ENCODE data around the gene GDPD5. TPM values are rescaled to one million over a fixed set of nuclear protein-coding genes. Genes with fewer than 3 reads are reported as not detected.

GDPD5 gene
- total and polyA plus RNA-seq, 9 of the 15 experiments (the other 6 are each of a cell fraction or from before 2014, with no cell fraction given) = 0.32 to 27.3 (median 8.0) TPM

GRCh38 chr11:75413864-75414263 lies 111.9 kb downstream of the GDPD5 start:
- H3K27me3 ChIP-seq (ENCODE audit: control insufficient read depth in 2 of 2, insufficient read depth in 2 of 2, low read length in 2 of 2) = no peaks in the 10 kb centered on the region
- ChIA-PET POLR2A (interaction anchor here (0.6 to 5.9 kb wide), 5 partner anchors 8 to 1103 kb away, joined by 3 to 33 read pairs (median 4); partner anchors contain the start of gene RPS3), CTCF (ENCODE audit: low intra/inter-chr PET ratio) (no interaction called here)
- TF ChIP-seq CREM (IDR thresholded peaks at IDR 0.05; ENCODE audit: low read depth) (no peak), JUNB (CRISPR knock-in tag; conservative IDR thresholded peaks at IDR 0.05) (no peak), CXXC5 (CRISPR knock-in tag; IDR thresholded peaks at IDR 0.05) (no peak), IFI16 (CRISPR knock-in tag; IDR thresholded peaks at IDR 0.05) (no peak), ZNF124 (CRISPR knock-in tag; IDR thresholded peaks at IDR 0.05) (no peak), ETS2 (tag; IDR thresholded peaks at IDR 0.05; ENCODE audit: borderline replicate concordance, poor library complexity, severe bottlenecking) (no peak), CCNT2 (IDR thresholded peaks at IDR 0.05; ENCODE audit: borderline replicate concordance, extremely low read depth, insufficient read length, low read depth, low read length) (no peak), ZBTB49 (CRISPR knock-in tag; IDR thresholded peaks at IDR 0.05; ENCODE audit: borderline replicate concordance) (no peak), NR3C1 (CRISPR knock-in tag; IDR thresholded peaks at IDR 0.05) (no peak), ZNF146 (CRISPR knock-in tag; IDR thresholded peaks at IDR 0.05; ENCODE audit: unreplicated experiment) (no peak), CSDE1 (IDR thresholded peaks at IDR 0.05) (no peak)
- TF ChIP-seq, protein P1, sequence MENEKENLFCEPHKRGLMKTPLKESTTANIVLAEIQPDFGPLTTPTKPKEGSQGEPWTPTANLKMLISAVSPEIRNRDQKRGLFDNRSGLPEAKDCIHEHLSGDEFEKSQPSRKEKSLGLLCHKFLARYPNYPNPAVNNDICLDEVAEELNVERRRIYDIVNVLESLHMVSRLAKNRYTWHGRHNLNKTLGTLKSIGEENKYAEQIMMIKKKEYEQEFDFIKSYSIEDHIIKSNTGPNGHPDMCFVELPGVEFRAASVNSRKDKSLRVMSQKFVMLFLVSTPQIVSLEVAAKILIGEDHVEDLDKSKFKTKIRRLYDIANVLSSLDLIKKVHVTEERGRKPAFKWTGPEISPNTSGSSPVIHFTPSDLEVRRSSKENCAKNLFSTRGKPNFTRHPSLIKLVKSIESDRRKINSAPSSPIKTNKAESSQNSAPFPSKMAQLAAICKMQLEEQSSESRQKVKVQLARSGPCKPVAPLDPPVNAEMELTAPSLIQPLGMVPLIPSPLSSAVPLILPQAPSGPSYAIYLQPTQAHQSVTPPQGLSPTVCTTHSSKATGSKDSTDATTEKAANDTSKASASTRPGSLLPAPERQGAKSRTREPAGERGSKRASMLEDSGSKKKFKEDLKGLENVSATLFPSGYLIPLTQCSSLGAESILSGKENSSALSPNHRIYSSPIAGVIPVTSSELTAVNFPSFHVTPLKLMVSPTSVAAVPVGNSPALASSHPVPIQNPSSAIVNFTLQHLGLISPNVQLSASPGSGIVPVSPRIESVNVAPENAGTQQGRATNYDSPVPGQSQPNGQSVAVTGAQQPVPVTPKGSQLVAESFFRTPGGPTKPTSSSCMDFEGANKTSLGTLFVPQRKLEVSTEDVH (IDR thresholded peaks at IDR 0.05; ENCODE audit: low read depth, partially characterized antibody) = no peak
- no peaks in the 10 kb centered on the region for H3K79me2 ChIP-seq (ENCODE audit: control insufficient read depth, insufficient read depth, low read length)
- no peak for FAIRE-seq
- H4K20me1 ChIP-seq (replicated peaks; ENCODE audit: control insufficient read depth, insufficient read depth, low read length) = peaks cover 3% of the 10 kb centered on the region; the same call in 1 of the 2 replicates
- DNase-seq (ENCODE audit: extremely low read depth in 1 of 4, low spot score in 3 of 4) = no peak
- H3K9ac ChIP-seq (ENCODE audit: insufficient read depth in 1 of 2, low read depth in 2 of 2, low read length in 2 of 2) = no peak overlapping the region
- H3K27ac ChIP-seq (ENCODE audit: extremely low read depth, low read depth, low read length) = no peak overlapping the region
- in situ Hi-C loops (cut with MboI) = no loop called here
- no peak overlapping the region for H3K4me3 ChIP-seq
- no TSS peak for BruUV-seq (replicated peaks)
- H3K4me1 ChIP-seq (replicated peaks in 1 of 2; ENCODE audit: control insufficient read depth in 2 of 2, insufficient read depth in 2 of 2, low read length in 2 of 2) = peaks cover 0 to 3% of the 10 kb centered on the region in 2 experiments; a peak in 1 of 5 replicates
- no peak overlapping the region for H2AFZ ChIP-seq (ENCODE audit: low read depth, low read length)
- intact Hi-C loops (cut with micrococcal nuclease) = no loop called here
- ATAC-seq = no peak
- no peaks in the 10 kb centered on the region for H3K9me3 ChIP-seq (replicated peaks; ENCODE audit: control insufficient read depth, insufficient read depth, low read depth, low read length)
- H3K4me2 ChIP-seq (ENCODE audit: insufficient read depth, low read length) = no peak overlapping the region
- 68% methylated on average over 2 of the region's 2 CpGs for WGBS (ENCODE audit: insufficient coverage, low coverage, missing lambda C conversion rate)
- no peaks in the 10 kb centered on the region for H3K9me1 ChIP-seq (ENCODE audit: control insufficient read depth, insufficient read depth, low read length)
- peaks cover 34% of the 10 kb centered on the region; the same call in 2 of the 3 replicates for H3K36me3 ChIP-seq (ENCODE audit: control insufficient read depth, insufficient read depth, low read length)
